SU-DHL-6 (cell line): ENCODE results near the gene MROH2A.

Experiments
- H2AFZ ChIP-seq: fragments of 200-600 bp; sonication (generic); 2 replicates; pipeline ENCODE4 v1.6.1; 2014; ENCODE audit warnings: low read depth, mild to moderate bottlenecking, moderate library complexity, mixed read lengths, antibody characterized with exemption, low read length; ENCODE audit not compliant: severe bottlenecking
- H3F3A ChIP-seq: fragments of 200-600 bp; shearing (Covaris generic); 2 replicates; pipeline ENCODE4 v1.6.0; 2016; ENCODE audit warnings: antibody characterized with exemption, mild to moderate bottlenecking; ENCODE audit not compliant: insufficient read depth
- H3K27ac ChIP-seq: fragments of 200-600 bp; sonication (generic); 2 replicates; pipeline ENCODE4 v1.5.1; 2016; ENCODE audit warnings: low read depth, mild to moderate bottlenecking, low read length, moderate library complexity, mixed read lengths
- H3K27me3 ChIP-seq: fragments of 200-600 bp; sonication (generic), shearing (Covaris generic); 2 replicates; pipeline ENCODE4 v1.6.0; 2014; ENCODE audit warnings: mild to moderate bottlenecking, low read length
- H3K36me3 ChIP-seq: fragments of 200-600 bp; sonication (generic); 2 replicates; pipeline ENCODE4 v1.6.1; 2014; ENCODE audit warnings: mild to moderate bottlenecking, low read length, mixed read lengths
- H3K4me2 ChIP-seq: fragments of 300-600, 200-600 bp; shearing (Covaris generic), sonication (generic); 2 replicates; pipeline ENCODE4 v1.6.0; 2014; ENCODE audit warnings: low read length, low read depth, mild to moderate bottlenecking; ENCODE audit not compliant: poor library complexity, severe bottlenecking
- H3K4me3 ChIP-seq: fragments of 200-600 bp; sonication (generic); 2 replicates; pipeline ENCODE4 v1.5.1; 2014; ENCODE audit warnings: antibody characterized with exemption, low read length, mild to moderate bottlenecking, mixed read lengths; ENCODE audit not compliant: insufficient read depth, poor library complexity, severe bottlenecking
- H3K79me2 ChIP-seq: fragments of 200-600 bp; sonication (generic); 2 replicates; pipeline ENCODE4 v1.6.1; 2014; ENCODE audit warnings: mild to moderate bottlenecking, low read length, moderate library complexity; ENCODE audit not compliant: insufficient read depth
- H3K9ac ChIP-seq: fragments of 200-600 bp; sonication (generic); 2 replicates; pipeline ENCODE4 v1.7.0; 2014; ENCODE audit warnings: mild to moderate bottlenecking, low read length
- H3K9me2 ChIP-seq: fragments of 200-600 bp; sonication (generic); replicated peaks from 2 replicates; pipeline ENCODE4 v1.6.1; 2014; ENCODE audit warnings: low read length; ENCODE audit not compliant: insufficient read depth
- H3K9me3 ChIP-seq: fragments of 200-600 bp; sonication (generic); 2 replicates; pipeline ENCODE4 v1.6.1; 2014; ENCODE audit warnings: low read length, mixed read lengths; ENCODE audit not compliant: insufficient read depth
- H4K20me1 ChIP-seq: fragments of 200-600 bp; sonication (generic); 2 replicates; pipeline ENCODE4 v1.6.1; 2014; ENCODE audit warnings: low read depth, mild to moderate bottlenecking, antibody characterized with exemption, low read length, moderate library complexity, mixed read lengths
- EZH2phosphoT487 ChIP-seq: fragments of 200-600 bp; sonication (generic), shearing (Covaris generic); conservative IDR thresholded peaks from 2 replicates; pipeline ENCODE4 v1.6.1; 2018; ENCODE audit warnings: mild to moderate bottlenecking, antibody characterized with exemption, low read length, moderate library complexity, mixed read lengths
- TF ChIP-seq, protein P1 (sequence below): fragments of 200-600 bp; sonication (generic); IDR thresholded peaks from one replicate; pipeline ENCODE4 v1.5.1; 2017; ENCODE audit warnings: antibody characterized with exemption, mild to moderate bottlenecking, low read length, moderate library complexity; ENCODE audit not compliant: insufficient read depth, poor library complexity, severe bottlenecking

MROH2A gene

DNA sequence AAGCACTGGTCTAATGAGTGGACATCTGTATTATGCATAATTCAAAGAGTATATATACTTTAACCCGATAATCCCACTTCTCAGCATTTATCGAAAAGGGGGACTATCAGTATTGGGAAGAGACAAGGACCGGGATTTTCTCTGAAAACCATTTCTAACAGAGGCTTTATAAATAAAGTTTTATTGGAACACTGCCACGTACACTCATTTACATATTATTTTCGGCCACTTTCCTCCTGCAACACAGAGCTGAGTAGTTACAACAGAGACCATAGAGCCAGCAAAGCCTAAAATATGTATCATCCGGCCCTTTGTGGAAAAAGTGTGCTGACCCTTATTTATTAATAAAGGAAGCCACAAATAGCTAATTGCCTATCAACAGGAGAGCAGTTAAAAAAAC lies 73.0 kb downstream of the MROH2A start:
- Histone ChIP-seq H4K20me1 (peaks cover 17% of the 10 kb centered on the region; the same call in 1 of the 2 replicates), H2AFZ (no peak overlapping the region), H3K27ac (no peak overlapping the region), H3K4me3 (no peak overlapping the region), H3K9me2 (no peaks in the 10 kb centered on the region), H3K27me3 (no peaks in the 10 kb centered on the region), H3K4me2 (peak overlapping the region; percentile 90), H3F3A (no peaks in the 10 kb centered on the region), H3K79me2 (peaks cover 79% of the 10 kb centered on the region), H3K36me3 (peaks cover 41% of the 10 kb centered on the region), H3K9me3 (no peaks in the 10 kb centered on the region), H3K9ac (no peak overlapping the region)
- no peak for TF ChIP-seq EZH2phosphoT487
- TF ChIP-seq, protein P1, sequence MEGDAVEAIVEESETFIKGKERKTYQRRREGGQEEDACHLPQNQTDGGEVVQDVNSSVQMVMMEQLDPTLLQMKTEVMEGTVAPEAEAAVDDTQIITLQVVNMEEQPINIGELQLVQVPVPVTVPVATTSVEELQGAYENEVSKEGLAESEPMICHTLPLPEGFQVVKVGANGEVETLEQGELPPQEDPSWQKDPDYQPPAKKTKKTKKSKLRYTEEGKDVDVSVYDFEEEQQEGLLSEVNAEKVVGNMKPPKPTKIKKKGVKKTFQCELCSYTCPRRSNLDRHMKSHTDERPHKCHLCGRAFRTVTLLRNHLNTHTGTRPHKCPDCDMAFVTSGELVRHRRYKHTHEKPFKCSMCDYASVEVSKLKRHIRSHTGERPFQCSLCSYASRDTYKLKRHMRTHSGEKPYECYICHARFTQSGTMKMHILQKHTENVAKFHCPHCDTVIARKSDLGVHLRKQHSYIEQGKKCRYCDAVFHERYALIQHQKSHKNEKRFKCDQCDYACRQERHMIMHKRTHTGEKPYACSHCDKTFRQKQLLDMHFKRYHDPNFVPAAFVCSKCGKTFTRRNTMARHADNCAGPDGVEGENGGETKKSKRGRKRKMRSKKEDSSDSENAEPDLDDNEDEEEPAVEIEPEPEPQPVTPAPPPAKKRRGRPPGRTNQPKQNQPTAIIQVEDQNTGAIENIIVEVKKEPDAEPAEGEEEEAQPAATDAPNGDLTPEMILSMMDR: no peak

DNA sequence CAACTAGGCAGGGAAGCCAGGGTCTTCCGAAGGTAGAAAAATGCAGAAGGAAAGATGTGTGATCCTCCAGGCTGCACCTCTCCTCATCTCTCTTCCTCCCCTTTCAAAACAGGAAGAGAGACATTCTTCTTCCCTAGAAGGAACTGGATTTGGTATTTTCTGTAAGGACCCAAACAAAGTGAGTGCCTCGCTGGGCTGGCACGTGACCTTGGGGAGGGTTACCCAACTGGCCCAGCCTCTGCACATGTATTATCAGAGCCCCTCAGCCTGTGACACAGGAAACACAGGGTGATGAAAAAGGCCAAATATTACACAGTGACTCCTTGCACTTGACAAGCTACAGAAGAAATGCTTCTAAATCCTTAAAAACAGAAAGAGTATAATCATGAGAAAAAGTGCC lies 73.9 kb downstream of the MROH2A start:
- no peaks in the 10 kb centered on the region for H3K27me3 ChIP-seq
- H3K9ac ChIP-seq: peak overlapping the region; percentile 99
- peaks cover 17% of the 10 kb centered on the region; the same call in 1 of the 2 replicates for H4K20me1 ChIP-seq
- TF ChIP-seq, protein P1: no peak
- TF ChIP-seq EZH2phosphoT487: no peak
- no peak overlapping the region for H2AFZ ChIP-seq
- peaks cover 38% of the 10 kb centered on the region for H3K36me3 ChIP-seq
- H3K79me2 ChIP-seq: peaks cover 71% of the 10 kb centered on the region
- H3K4me2 ChIP-seq: peak overlapping the region; percentile 90
- no peak overlapping the region for H3K4me3 ChIP-seq
- no peaks in the 10 kb centered on the region for H3K9me2 ChIP-seq
- H3F3A ChIP-seq: no peaks in the 10 kb centered on the region
- H3K27ac ChIP-seq: 0 out of 2 replicates have a peak overlapping the region, but pooled peaks have one; percentile 83
- no peaks in the 10 kb centered on the region for H3K9me3 ChIP-seq

DNA sequence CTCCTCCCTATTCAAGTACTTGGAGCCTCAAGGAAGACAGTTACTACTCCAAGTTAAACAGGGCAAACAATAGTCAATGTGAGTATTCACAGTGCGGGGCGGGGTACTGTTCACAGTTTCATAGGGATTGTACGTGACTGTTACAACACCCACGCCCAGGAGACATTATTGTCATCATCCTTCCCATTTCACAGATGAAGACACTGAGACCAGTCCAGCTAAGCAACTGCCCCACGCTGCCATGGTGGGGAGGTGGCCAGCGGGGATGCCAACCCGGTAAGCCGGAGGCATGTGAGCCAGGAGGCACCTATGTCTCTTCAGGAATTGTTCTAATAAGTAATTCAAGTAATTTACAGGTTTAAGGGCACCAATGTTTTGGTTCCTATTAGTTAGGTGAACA lies 75.2 kb downstream of the MROH2A start:
- Histone ChIP-seq H2AFZ (no peak overlapping the region), H3K9me2 (no peaks in the 10 kb centered on the region), H3K4me2 (peak overlapping the region; percentile 90), H3K9ac (peak overlapping the region; percentile 99), H3K79me2 (peaks cover 58% of the 10 kb centered on the region), H3K4me3 (peak overlapping the region; percentile 100), H4K20me1 (peaks cover 17% of the 10 kb centered on the region; the same call in 1 of the 2 replicates), H3K36me3 (peaks cover 33% of the 10 kb centered on the region), H3F3A (no peaks in the 10 kb centered on the region), H3K27ac (peak overlapping the region; percentile 83), H3K27me3 (no peaks in the 10 kb centered on the region), H3K9me3 (no peaks in the 10 kb centered on the region)
- TF ChIP-seq EZH2phosphoT487: no peak
- TF ChIP-seq, protein P1: no peak
